SH-SY5Y (cell line): ENCODE results near the gene KIFC3.

Experiments used
- GATA2 ChIP-seq: IDR thresholded peaks from 2 replicates; pipeline ENCODE4 v1.6.1; 2011; ENCODE audit warnings: mild to moderate bottlenecking, low read depth, low read length
- GATA3 ChIP-seq: IDR thresholded peaks from 2 replicates; pipeline ENCODE4 v1.6.1; 2011; ENCODE audit warnings: low read depth, mild to moderate bottlenecking, low read length, moderate library complexity

KIFC3 gene

DNA sequence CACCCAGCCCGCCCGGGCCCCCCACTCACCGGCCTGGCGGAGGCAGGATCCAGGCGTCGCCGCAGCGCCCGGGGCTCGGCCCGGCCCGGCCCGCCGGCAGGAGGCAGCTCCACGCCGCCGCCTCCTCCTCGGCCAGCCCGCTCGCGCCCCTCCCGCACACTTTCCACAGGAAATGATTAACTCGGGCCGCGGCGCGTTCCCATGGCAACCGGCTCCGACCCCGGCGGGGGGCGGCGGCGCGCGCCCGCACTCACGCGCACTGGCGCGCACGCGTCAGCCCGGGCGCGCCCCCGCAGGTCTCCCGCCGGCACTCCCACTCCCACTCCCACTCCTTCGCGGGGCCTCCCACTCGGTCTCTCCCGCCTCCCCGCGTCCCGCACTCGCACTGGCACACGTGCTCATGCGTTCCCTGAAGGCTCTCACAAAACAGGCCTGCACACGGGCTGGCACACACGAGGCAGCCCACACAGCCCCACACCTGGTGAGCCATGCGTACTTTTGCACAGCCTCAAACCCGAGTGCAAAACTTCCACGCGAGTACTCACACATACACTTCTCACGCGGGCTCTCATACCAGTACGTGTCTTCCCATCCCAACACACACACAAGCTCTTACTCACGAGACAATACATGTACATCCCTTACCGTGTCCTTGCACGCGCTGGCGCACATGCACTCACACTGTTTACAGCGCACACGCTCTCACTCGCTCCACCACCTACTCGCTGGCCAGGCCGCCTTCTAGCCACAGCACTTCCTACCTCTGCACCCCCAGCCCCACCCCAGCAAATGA is at the start of gene KIFC3:
Gene KIFC3, minus strand, starts transcription at position 151 of the 793 bp plus-strand sequence. CDS start 4,248 bp downstream, outside the sequence.
- 0 out of 2 replicates have a peak, but pooled peaks have one; percentile 12 for TF ChIP-seq GATA2
- no peak for TF ChIP-seq GATA3

DNA sequence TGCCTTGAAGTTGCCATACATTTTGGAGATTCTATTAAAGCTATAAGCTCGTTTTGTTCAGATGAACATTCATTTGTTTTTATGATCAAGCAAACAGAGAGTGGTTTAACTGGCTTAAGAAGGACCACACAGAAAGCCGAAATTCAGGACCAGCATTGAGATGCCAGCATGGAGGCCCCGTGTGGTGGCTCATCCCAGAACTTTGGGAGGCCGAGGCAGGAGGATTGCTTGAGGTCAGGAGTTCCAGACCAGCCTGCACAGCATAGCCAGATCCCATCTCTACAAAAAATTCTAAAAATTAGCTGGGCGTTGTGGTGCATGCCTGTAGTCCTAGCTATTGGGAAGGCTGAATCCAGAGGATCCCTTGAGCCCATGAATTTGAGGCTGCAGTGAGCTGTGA is 45.9 kb upstream of the KIFC3 start:
- TF ChIP-seq GATA3 (no peak), GATA2 (no peak)

DNA sequence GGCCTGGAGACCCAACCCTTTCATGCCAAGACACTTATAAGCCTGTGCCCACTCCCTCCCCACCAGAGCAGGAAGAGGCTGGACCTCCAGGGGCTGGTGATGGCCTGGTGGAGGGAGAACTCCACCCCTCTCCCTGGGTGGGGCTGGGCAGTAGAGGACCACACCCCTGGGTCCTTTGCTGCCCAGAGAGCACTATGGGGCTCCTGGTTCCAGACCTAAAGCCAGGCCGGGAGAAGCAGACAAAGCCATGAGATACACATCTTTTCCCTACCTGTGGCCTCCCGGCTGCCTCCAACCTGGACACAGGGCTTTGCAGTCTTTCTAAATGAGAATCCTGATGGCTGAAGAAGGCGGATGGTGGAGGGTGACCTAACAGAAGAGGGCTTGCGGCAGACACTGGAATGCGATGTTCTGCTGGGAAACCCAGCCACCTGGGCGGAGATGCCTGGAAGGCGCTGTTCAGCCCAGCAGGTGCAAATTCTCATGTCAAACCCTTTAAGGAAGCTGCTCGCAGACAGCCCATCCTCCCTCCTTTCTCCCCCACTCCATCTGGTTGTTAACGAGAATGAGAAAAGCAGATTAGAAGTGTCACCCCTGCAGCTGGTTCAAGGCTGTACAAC is 43.9 kb upstream of the KIFC3 start:
- TF ChIP-seq GATA3 (no peak), GATA2 (no peak)

- TF ChIP-seq GATA3 (no peak), GATA2 (no peak)
Observed at GRCh38 chr16:57845115-57845514, 42.8 kb upstream of the KIFC3 start.

DNA sequence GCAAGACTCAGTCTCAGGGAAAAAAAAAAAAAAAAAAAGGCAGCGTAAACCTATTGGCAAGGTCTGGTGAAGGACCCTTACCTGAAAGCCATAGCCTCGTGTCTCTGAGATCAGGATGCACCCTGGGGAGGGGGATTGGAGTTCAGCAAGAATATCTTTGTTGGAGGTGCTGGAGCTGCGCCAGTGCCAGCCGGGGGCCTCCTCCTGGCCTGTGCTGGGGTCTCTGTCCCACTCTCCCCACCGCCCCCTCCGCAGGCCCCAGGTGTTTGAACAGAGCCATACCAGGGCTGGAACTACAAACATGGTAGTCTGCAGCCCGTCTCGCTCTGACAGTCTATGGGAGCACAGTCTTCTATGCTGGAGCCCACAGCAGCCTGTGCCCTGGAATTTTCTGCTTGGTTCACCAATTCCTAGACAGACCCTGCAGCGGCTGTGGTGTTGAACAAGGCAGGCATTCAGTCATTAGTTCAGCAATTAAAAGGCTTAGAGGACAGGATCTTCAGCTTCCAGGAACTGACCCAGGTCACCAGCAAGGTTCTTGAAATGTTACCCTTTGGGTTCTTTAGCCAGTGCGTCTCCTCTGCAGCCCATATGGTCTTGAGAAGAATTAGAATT is 42.2 kb upstream of the KIFC3 start:
- no peak for TF ChIP-seq GATA3
- TF ChIP-seq GATA2: no peak

GRCh38 chr16:57843400-57843799 is 41.1 kb upstream of the KIFC3 start:
- no peak for TF ChIP-seq GATA2
- no peak for TF ChIP-seq GATA3

GRCh38 chr16:57842601-57843000 is 40.3 kb upstream of the KIFC3 start:
- TF ChIP-seq GATA3: no peak
- no peak for TF ChIP-seq GATA2

DNA sequence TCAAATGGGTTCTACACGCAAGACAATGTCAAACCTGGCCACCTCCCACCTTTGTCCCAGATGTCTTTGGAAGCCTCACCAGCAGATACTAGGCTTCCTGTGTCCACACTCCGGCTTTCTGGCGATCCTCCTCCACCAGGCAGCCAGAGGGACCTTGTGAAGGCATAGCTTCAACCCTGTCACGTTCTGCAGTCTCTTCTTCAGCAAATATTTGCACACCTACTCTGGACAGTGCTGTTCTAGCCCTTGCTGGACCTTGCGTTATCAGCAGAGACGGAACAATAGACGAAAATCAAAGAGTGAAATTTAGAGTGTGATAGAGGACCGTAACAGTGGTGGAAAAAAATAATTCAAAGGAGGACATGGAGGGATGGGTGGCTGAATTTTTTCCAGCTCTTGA is 38.5 kb upstream of the KIFC3 start:
- TF ChIP-seq GATA3 (no peak), GATA2 (no peak)

GRCh38 chr16:57838161-57838560 is 35.9 kb upstream of the KIFC3 start:
- TF ChIP-seq GATA2 (no peak), GATA3 (no peak)

GRCh38 chr16:57837305-57838125 is 35.2 kb upstream of the KIFC3 start:
- TF ChIP-seq GATA2 (no peak), GATA3 (no peak)

GRCh38 chr16:57834936-57835335 is 32.6 kb upstream of the KIFC3 start:
- TF ChIP-seq GATA2: no peak
- TF ChIP-seq GATA3: no peak

- TF ChIP-seq GATA3: no peak
- no peak for TF ChIP-seq GATA2
Observed at GRCh38 chr16:57830890-57831484, 28.7 kb upstream of the KIFC3 start.

DNA sequence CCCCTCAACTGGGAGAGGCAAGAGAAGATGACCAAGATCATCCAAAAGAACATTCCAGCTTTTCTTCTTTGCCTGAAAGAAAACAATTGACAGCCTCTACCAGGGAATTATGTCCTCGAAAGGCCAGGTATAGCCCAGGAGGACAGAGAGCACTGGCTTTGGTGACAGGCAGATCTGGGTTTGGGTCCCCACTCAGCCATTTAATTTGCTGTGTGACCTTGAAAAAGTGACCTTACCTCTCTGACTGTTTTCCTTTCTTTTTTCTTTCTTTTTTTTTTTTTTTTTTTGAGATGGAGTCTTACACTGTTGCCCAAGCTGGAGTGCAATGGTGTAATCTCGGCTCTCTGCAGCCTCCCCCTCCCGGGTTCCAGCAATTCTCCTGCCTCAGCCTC is 27.7 kb upstream of the KIFC3 start:
- no peak for TF ChIP-seq GATA2
- TF ChIP-seq GATA3: no peak

DNA sequence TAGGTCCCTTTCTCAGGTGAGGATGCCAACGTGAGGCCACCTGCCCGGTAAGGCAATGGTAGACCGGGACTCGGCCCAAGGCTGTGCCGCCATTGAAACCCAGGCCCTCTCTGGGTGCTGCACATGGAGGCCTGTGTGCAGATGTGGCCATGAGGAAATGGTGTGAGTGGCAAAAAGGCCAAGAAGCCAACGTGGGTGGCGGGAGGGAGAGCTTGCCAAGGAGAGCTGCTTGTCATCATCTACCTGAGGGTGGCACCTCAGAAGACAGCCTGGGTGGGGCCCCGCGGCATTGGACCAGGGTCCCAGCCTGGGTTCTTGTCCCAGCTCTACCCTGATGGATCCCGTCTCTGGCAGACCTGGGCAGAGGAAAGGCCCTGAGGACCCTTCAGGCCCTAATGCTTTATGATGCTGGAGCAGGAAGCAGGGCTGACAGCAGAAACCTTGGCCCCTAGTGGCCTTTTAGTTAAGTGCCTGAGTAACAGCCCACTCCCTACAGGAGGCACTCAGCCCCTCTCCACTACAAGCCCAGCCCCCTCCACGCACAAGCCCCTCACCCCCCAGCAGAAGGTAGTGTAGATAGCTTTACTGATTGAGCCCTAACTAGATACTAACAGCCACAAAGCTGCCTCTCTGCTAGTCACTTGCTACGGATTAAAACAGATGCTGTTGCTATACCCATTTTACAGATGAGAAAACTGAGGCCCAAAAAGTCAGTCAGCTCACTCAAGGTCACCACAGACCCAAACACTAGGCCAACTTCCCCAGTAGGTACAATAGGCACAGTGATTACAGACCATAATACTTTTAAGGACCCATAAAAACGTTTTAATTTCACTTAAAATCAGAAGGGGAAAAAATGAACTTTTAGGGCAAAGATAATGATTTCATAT is 26.2 kb upstream of the KIFC3 start:
- TF ChIP-seq GATA2 (no peak), GATA3 (no peak)
